ENCODE results near the gene SEPTIN5.
"Not testable (repeated sequence)": the region's sequence is repeated elsewhere in the genome, so short reads cannot be mapped to it uniquely, and the experiment has no call there.

The SEPTIN5 gene

GRCh38 chr22:19714312-19715187, at the start of gene SEPTIN5:
Gene SEPTIN5 (plus strand): TSS chr22:19714503. CDS start chr22:19714589, 86 bp downstream.
- no peak for DNase-seq (ENCODE audit: low read depth in 2 of 2)

GRCh38 chr22:19664951-19665783, 49.1 kb upstream of the SEPTIN5 start:
- DNase-seq (ENCODE audit: low read depth in 2 of 2): no peak

DNA sequence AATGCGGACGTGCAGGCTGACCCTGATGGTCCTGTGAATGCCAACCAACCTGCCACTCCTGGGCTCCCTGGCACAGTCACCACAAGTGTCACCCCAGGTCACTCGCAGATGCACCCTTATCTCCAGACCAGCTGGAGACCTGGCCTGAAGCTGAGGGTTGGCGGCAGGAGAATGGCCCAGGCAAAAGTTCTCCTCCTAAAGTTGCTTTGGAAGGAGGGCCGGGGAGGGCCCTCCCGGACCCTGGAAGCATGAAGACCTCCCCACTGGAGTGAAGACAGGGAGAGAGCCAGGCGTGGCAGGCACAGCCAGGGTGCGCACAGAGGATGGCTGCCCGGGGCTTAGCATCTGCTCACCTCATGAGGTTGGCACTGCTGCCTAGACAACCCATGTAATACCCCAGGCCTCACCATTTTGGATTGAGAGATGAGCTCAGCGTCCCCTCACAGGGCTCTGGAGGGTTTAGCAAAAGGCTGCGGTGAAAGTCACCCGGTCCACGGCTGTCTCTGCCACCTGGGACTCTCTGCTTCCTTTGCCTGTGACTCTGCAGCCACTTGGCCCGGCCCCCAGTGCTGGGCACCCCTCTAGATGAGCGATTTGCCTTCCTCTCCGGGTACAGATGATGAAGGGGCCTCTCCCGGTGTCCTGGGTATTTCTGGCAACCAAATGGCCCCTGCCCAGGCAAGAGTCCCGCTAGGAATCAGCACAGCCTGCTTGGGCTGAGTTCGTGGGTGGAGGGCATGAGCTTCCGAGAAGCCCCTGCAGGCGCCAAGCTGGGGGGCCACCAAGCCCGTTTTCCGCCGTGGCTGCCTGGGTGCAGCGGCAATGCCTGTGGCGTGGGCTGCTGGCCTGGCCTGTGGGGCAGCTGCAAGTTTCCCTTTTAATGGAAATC, 48.3 kb upstream of the SEPTIN5 start:
- no peak for DNase-seq (ENCODE audit: low read depth in 2 of 2)

GRCh38 chr22:19666673-19667593, 47.4 kb upstream of the SEPTIN5 start:
- DNase-seq (ENCODE audit: low read depth in 2 of 2): no peak

DNA sequence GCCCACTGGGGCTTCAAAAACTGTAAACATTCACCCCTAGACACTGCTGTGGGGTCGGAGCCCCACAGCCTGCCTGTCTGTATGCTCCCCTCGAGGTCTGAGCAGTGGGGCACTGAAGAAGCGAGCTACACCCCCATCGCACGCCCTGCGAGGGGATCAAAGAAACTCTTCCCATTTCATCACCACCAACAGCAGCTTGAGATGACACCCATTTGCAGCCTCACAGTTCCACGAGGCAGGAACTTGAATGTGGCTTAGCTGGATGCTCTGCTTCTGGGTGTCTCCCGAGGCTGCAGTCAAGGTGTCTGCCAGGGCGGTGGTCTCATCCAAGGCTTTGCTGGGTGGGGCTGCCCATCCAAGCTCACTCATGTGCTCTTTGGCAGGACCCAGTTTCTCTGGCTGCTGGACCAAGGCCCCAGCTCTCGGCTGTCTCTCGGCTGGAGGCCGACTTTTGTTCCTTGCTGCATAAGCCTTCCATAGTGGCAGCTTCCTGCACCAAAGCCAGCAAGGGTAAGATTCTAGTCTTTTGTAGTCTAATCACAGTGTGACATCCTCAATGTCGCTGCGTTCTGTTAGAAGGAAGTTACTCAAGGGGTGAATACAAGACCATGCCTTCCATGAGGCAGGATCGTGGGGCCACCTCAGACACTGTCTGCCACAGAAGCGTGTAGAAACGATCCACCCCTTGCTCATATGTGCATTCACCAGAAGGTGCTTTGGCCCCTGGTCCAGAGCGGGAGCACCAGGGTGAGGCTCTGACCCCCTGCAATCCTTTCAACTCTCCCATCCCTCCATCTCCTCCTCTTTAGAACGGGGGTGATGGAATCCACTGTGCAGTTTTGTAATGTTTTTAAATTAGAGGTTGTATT, 46.2 kb upstream of the SEPTIN5 start:
- no peak for DNase-seq (ENCODE audit: low read depth in 2 of 2)

DNA sequence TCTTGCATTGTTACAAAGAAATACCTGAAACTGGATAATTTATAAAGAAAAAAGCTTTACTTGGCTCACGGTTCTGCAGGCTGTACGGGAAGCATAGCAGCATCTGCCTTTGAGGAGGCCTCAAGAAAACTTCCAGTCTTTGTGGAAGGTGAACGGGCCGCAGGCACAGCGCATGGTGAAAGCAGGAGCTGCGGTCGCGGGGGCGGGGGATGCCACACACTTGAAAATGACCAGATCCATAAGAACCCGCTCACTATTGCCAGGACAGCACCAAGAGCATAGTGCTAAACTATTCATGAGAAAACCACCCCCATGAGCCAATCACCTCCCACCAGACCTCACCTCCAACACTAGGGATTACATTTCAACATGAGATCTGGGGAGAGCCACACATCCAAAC, 45.6 kb upstream of the SEPTIN5 start:
- no peak for DNase-seq (ENCODE audit: low read depth in 2 of 2)

DNA sequence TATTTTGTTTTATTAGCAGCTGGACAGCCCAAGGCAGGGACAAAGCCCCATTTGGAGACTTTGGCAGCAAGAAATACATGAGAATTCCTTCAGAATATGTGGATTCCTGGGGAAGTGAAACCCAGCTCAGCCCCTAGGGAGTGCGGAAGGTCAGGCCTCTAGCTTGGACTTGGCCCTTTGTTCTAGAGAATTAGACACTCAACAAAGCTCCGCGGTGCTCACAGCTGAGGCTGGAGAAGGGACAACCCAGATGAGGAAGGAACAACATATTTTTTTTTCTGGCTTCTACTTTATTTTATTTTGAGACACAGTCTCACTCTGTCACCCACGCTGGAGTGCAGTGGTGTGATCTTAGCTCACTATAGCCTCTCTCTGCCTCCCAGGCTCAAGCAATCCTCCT, 44.7 kb upstream of the SEPTIN5 start:
- no peak for DNase-seq (ENCODE audit: low read depth in 2 of 2)

- DNase-seq (ENCODE audit: low read depth in 2 of 2): no peak
Observed at GRCh38 chr22:19671316-19671715, 43.0 kb upstream of the SEPTIN5 start.

DNA sequence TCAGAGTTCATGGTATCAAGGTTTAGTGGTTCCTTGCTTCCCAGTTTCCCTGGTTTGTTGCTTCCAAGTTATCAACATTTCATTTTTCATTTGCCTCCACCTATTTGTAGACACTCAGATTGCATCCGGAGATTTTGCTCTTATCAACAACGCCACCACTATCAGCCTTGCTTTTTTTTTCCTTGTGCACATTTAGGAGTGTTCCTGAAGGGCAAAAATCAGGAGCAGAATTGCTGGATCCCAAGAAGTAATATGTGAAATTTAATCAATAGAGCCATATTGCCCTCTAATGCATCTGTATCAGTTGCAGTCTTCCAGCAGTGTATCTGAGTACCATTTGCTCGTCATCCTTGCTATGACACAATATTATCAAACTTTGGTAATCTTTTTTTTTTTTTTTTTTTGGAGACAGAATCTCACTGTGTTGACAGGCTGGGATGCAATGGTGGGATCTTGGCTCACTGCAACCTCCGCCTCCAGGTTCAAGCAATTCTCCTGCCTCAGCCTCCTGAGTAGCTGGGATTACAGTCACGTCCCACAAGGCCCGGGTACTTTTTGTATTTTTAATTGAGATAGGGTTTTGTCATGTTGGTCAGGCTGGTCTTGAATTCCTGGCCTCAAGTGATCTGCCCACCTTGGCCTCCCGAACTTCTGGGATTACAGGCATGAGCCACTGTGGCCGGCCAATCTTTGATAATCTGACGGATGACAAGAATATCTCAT, 42.1 kb upstream of the SEPTIN5 start:
- no peak for DNase-seq (ENCODE audit: low read depth in 2 of 2)

DNA sequence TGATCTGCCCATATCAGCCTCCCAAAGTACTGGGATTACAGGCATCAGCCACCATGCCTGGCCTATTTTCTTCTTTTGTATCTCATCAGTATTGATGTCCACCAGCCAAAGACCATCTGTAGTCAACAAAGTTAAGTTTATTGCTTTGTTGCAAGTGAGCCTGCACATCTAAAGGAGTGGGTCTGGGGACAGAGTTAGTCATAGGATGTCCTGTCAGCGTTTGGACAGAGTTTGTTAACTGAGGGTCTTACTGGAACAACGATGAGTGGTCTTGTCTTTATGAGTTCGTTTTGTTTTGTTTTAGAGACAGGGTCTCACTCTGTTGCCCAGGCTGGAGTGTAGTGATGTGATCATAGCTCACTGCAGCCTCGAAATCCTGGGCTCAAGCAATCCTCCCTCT, 40.6 kb upstream of the SEPTIN5 start:
- no peak for DNase-seq (ENCODE audit: low read depth in 2 of 2)

DNA sequence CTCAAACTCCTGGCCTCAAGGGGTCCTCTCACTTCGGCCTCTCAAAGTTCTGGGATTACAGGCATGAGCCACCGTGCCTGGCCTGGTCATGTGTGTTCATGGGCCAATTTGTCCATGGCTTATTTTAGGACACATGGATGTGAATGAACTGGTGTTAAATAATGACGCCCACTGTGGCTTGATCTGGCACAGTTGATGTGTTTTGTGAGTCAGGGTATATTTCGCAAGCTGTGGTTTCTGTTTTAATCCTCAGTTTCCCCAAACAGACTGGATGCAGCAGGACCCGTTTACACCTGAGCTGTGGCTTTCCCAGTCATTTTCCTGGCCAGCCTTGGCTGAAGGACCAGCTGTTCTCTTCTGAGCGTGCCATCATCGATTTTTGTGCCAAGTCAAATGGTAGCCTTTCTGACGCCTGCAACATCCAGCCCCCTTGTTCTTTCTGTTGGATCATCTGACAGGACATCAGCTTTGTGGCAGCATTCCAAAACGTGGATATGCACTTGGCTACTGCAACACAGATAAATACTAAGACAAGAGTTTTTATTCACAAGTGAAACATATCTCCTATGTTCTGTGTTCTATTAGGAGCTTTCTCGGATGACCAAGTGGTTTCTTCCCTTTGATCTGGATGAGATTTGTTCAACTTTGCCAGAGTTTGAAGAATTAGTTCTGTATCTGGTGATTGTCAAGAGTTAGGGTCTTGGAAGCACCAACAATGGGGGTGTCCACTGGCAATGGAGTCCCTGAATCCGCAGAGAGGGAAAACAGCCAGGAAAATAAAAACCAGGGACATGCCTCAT, 40.0 kb upstream of the SEPTIN5 start:
- DNase-seq (ENCODE audit: low read depth in 2 of 2): no peak

DNA sequence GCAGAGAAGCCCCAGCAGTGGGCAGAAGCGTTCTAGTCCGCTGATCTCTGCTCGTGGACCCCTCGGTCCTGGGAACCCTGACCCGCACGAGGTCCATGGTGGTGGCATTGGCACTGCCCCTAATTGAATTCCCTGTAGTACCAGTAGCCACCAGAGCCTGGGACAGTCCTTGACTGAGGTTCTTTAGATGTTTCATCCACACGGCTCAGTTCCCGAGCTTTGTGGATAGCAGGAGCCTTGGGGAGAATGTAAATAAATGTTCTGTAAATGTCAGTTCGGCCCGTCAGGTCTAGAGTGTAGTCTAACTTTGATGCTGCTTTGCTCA, 39.4 kb upstream of the SEPTIN5 start:
- DNase-seq (ENCODE audit: low read depth in 2 of 2): no peak

- DNase-seq (ENCODE audit: low read depth in 2 of 2): no peak
Observed at GRCh38 chr22:19675428-19675827, 38.9 kb upstream of the SEPTIN5 start.

DNA sequence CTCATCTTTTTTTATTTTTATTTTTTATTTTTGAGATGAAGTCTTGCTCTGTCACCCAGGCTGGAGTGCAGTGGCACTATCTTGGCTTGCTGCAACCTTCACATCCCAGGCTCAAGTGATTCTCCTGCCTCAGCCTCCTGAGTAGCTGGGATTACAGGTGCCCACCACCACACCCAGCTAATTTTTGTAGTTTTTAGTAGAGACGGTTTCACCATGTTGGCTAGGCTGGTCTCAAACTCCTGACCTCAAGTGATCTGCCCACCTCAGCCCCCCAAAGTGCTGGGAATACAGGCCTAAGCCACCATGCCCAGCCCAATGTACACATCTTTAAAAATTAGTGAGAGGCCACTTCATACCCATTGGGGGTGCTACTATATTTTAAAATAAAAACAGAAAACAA, 37.9 kb upstream of the SEPTIN5 start:
- not testable (repeated sequence) for DNase-seq (ENCODE audit: low read depth in 2 of 2)

DNA sequence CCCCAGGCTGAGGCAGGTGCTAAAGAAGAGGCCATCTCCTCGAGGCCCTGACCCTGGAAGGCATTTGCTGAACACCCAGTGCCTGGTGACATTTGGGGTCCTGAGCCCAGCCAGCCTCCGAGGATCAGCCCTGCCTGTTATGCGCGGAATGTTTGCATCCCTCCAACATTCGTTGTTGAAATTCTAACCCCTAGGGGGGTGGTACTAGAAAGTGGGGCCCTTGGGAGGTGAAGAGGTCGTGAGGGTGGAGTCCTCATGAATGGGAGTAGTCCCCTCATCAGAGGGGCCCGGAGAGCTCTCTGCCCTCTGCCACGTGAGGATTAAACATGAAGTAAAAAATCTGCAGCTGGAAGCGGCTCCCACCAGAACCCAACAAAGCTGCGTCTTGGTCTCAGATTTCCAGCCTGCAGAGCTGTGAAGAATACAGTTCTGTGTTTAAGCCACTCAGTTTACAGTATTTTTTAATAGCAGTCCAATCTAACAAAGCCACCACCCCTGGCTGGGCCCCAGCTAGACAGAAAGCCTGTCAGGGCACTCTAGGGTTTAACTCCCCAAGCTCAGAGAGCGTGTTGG, 35.3 kb upstream of the SEPTIN5 start:
- no peak for DNase-seq (ENCODE audit: low read depth in 2 of 2)

- DNase-seq (ENCODE audit: low read depth in 2 of 2): peak; percentile 9 to 29
Observed at GRCh38 chr22:19679522-19680101, 34.7 kb upstream of the SEPTIN5 start.

GRCh38 chr22:19680287-19680881, 33.9 kb upstream of the SEPTIN5 start:
- no peak for DNase-seq (ENCODE audit: low read depth in 2 of 2)

Measured in activated CD4-positive, alpha-beta T cell treated with anti-CD3 and anti-CD28 coated beads for 24 hours (primary cell).